ENCODE data around the gene HMBS.
"Not testable (repeated sequence)": the region's sequence is repeated elsewhere in the genome, so short reads cannot be mapped to it uniquely, and the experiment has no call there.

HMBS gene

GRCh38 chr11:119084663-119085436 is at the start of gene HMBS:
Gene HMBS (plus strand): TSS chr11:119084881. CDS start chr11:119085034, 153 bp downstream.
- ATAC-seq, result peak; percentile 94
- DNase-seq, result peak; percentile 93

- no peak for ATAC-seq
Observed at GRCh38 chr11:119038884-119039283, 45.8 kb upstream of the HMBS start.

GRCh38 chr11:119039471-119039870 is 45.2 kb upstream of the HMBS start:
- ATAC-seq, DNase-seq: not testable (repeated sequence)

More at GRCh38 chr11:119038884-119039283, 45.8 kb upstream of the HMBS start:
- DNase-seq, result no peak

- peak; percentile 42 for ATAC-seq
- DNase-seq, result no peak
Observed at GRCh38 chr11:119041821-119042514, 42.7 kb upstream of the HMBS start.

- no peak for ATAC-seq
- no peak for DNase-seq
Observed at GRCh38 chr11:119042927-119043326, 41.8 kb upstream of the HMBS start.

GRCh38 chr11:119044708-119045107 is 40.0 kb upstream of the HMBS start:
- DNase-seq, result no peak
- no peak for ATAC-seq

GRCh38 chr11:119046489-119046888 is 38.2 kb upstream of the HMBS start:
- DNase-seq, result no peak
- no peak for ATAC-seq

GRCh38 chr11:119047205-119047604 is 37.5 kb upstream of the HMBS start:
- no peak for DNase-seq
- ATAC-seq, result no peak

- DNase-seq (no peak), ATAC-seq (no peak)
Observed at GRCh38 chr11:119048644-119049043, 36.0 kb upstream of the HMBS start.

GRCh38 chr11:119049081-119049480 is 35.6 kb upstream of the HMBS start:
- DNase-seq (no peak), ATAC-seq (no peak)

GRCh38 chr11:119051440-119052162 is 33.1 kb upstream of the HMBS start:
- ATAC-seq (peak; percentile 51), DNase-seq (peak; percentile 37)

- ATAC-seq (no peak), DNase-seq (no peak)
Observed at GRCh38 chr11:119052163-119052814, 32.4 kb upstream of the HMBS start.

GRCh38 chr11:119054418-119054817 is 30.3 kb upstream of the HMBS start:
- DNase-seq, result no peak
- no peak for ATAC-seq

GRCh38 chr11:119055901-119056300 is 28.8 kb upstream of the HMBS start:
- ATAC-seq (no peak), DNase-seq (peak; percentile 19)

GRCh38 chr11:119056421-119056999 is 28.2 kb upstream of the HMBS start:
- DNase-seq (peak; percentile 43), ATAC-seq (peak; percentile 3)

- ATAC-seq (peak; percentile 95), DNase-seq (peak; percentile 100)
Observed at GRCh38 chr11:119057000-119057769, 27.5 kb upstream of the HMBS start, which contains the start of gene HYOU1. Gene HYOU1 (minus strand): TSS chr11:119057205. CDS start chr11:119056160, 1,045 bp downstream.

- not testable (repeated sequence) for ATAC-seq, DNase-seq
Observed at GRCh38 chr11:119059128-119059527, 25.6 kb upstream of the HMBS start.

- ATAC-seq (no peak), DNase-seq (no peak)
Observed at GRCh38 chr11:119061256-119061655, 23.4 kb upstream of the HMBS start.

GRCh38 chr11:119062779-119063178 is 21.9 kb upstream of the HMBS start:
- DNase-seq (no peak), ATAC-seq (no peak)

- DNase-seq, result peak; percentile 39
- ATAC-seq, result peak; percentile 37
Observed at GRCh38 chr11:119065369-119065768, 19.3 kb upstream of the HMBS start.

Measured in stimulated activated naive CD8-positive, alpha-beta T cell treated with anti-CD3 and anti-CD28 coated beads, Interleukin-15, Interleukin-2, amounts not matched to agents 100 U/mL and 50 U/mL, for 24 hours (primary cell).